Neural crest cell (in vitro differentiated cells): ENCODE results near the gene STN1. TPM values are rescaled to one million over a fixed set of nuclear protein-coding genes. Genes with fewer than 3 reads are reported as not detected.

Source experiments
- DNase-seq: peaks from one replicate; pipeline ENCODE4 v3.0.0; 2021; ENCODE audit warnings: low read depth, mixed read lengths, low spot score
- H3K27ac Mint-ChIP-seq: one replicate; pipeline ENCODE4 v1.8.0; 2021; ENCODE audit warnings: mild to moderate bottlenecking, mixed read lengths; ENCODE audit not compliant: unreplicated experiment
- H3K27me3 Mint-ChIP-seq: 2 replicates; pipeline ENCODE4 v1.8.0; 2021; ENCODE audit warnings: low read depth, mild to moderate bottlenecking, mixed read lengths
- H3K36me3 Mint-ChIP-seq: 2 replicates; pipeline ENCODE4 v1.8.0; 2021; ENCODE audit warnings: low read depth, mild to moderate bottlenecking, mixed read lengths
- H3K4me1 Mint-ChIP-seq: 2 replicates; pipeline ENCODE4 v1.8.0; 2021; ENCODE audit warnings: mixed read lengths
- H3K4me3 Mint-ChIP-seq: one replicate; pipeline ENCODE4 v1.8.0; 2021; ENCODE audit warnings: mild to moderate bottlenecking, mixed read lengths
- H3K9me3 Mint-ChIP-seq: 2 replicates; pipeline ENCODE4 v1.8.0; 2021; ENCODE audit warnings: mixed read lengths
- CTCF ChIP-seq: fragments of 200-600 bp; sonication (generic); conservative IDR thresholded peaks from 2 replicates; pipeline ENCODE4 v1.5.0; 2021; ENCODE audit warnings: antibody characterized with exemption, mild to moderate bottlenecking
- total RNA-seq: library from RNA; stranded (reverse); gene quantifications from 2 replicates; pipeline ENCODE4 v1.2.1, GENCODE V29; 2021

The STN1 gene
- total RNA-seq, 1 donor from 2014 or later: 11.9 TPM

- no peaks in the 10 kb centered on the region for H3K36me3 Mint-ChIP-seq
- no peak for TF ChIP-seq CTCF
- peaks cover 63% of the 10 kb centered on the region for H3K4me1 Mint-ChIP-seq
- H3K27me3 Mint-ChIP-seq: no peaks in the 10 kb centered on the region
- H3K4me3 Mint-ChIP-seq: no peak overlapping the region
- no peak for DNase-seq
- H3K9me3 Mint-ChIP-seq: no peaks in the 10 kb centered on the region
- H3K27ac Mint-ChIP-seq: no peak overlapping the region
Observed at GRCh38 chr10:103838862-103839518, 79.0 kb downstream of the STN1 start.

GRCh38 chr10:103838070-103838395 lies 80.0 kb downstream of the STN1 start:
- H3K4me3 Mint-ChIP-seq: no peak overlapping the region
- no peak overlapping the region for H3K27ac Mint-ChIP-seq
- H3K4me1 Mint-ChIP-seq: peaks cover 66% of the 10 kb centered on the region
- no peak for TF ChIP-seq CTCF
- no peaks in the 10 kb centered on the region for H3K9me3 Mint-ChIP-seq
- peaks cover 3% of the 10 kb centered on the region for H3K36me3 Mint-ChIP-seq
- no peak for DNase-seq
- no peaks in the 10 kb centered on the region for H3K27me3 Mint-ChIP-seq

- no peaks in the 10 kb centered on the region for H3K27me3 Mint-ChIP-seq
- H3K4me1 Mint-ChIP-seq: peaks cover 64% of the 10 kb centered on the region
- DNase-seq: no peak
- TF ChIP-seq CTCF: no peak
- H3K27ac Mint-ChIP-seq: no peak overlapping the region
- H3K9me3 Mint-ChIP-seq: no peaks in the 10 kb centered on the region
- no peak overlapping the region for H3K4me3 Mint-ChIP-seq
- H3K36me3 Mint-ChIP-seq: peaks cover 3% of the 10 kb centered on the region
Observed at GRCh38 chr10:103837370-103838069, 80.5 kb downstream of the STN1 start.

- TF ChIP-seq CTCF: no peak
- H3K4me3 Mint-ChIP-seq: no peak overlapping the region
- peaks cover 5% of the 10 kb centered on the region for H3K36me3 Mint-ChIP-seq
- H3K27me3 Mint-ChIP-seq: no peaks in the 10 kb centered on the region
- H3K27ac Mint-ChIP-seq: no peak overlapping the region
- DNase-seq: no peak
- H3K9me3 Mint-ChIP-seq: peaks cover 2% of the 10 kb centered on the region
- H3K4me1 Mint-ChIP-seq: peaks cover 63% of the 10 kb centered on the region
Observed at GRCh38 chr10:103836861-103837260, 81.1 kb downstream of the STN1 start.

- H3K27ac Mint-ChIP-seq: peak overlapping the region; percentile 30
- H3K4me3 Mint-ChIP-seq: no peak overlapping the region
- H3K36me3 Mint-ChIP-seq: peaks cover 7% of the 10 kb centered on the region
- no peak for DNase-seq
- peaks cover 3% of the 10 kb centered on the region for H3K9me3 Mint-ChIP-seq
- H3K27me3 Mint-ChIP-seq: no peaks in the 10 kb centered on the region
- TF ChIP-seq CTCF: no peak
- peaks cover 60% of the 10 kb centered on the region for H3K4me1 Mint-ChIP-seq
Observed at GRCh38 chr10:103836273-103836672, 81.7 kb downstream of the STN1 start.
